Large intestine (tissue), 12 donors: ENCODE results near the gene MRPS6. TPM values are rescaled to one million over a fixed set of nuclear protein-coding genes. Genes with fewer than 3 reads are reported as not detected.

Experiments
- DNase-seq, 2 donors: peaks; one replicate each; pipeline versions ENCODE4 v3.0.0 to v3.0.0-alpha.2; 2013
- H3K27ac ChIP-seq: one replicate; pipeline ENCODE4 v1.5.1; 2013; ENCODE audit warnings: low read length
- H3K27me3 ChIP-seq: 2 replicates; pipeline ENCODE4 v1.6.1; 2013; ENCODE audit warnings: low read length; ENCODE audit not compliant: control insufficient read depth, insufficient read depth
- H3K36me3 ChIP-seq: 2 replicates; pipeline ENCODE4 v1.6.1; 2013; ENCODE audit warnings: low read length; ENCODE audit not compliant: control insufficient read depth, insufficient read depth
- H3K4me1 ChIP-seq: one replicate; pipeline ENCODE4 v1.6.1; 2013; ENCODE audit warnings: low read length; ENCODE audit not compliant: control insufficient read depth, insufficient read depth
- H3K4me3 ChIP-seq: one replicate; pipeline ENCODE4 v1.5.1; 2013; ENCODE audit warnings: low read length
- H3K9me3 ChIP-seq: one replicate; pipeline ENCODE4 v1.6.1; 2013; ENCODE audit warnings: mild to moderate bottlenecking, low read depth, low read length, moderate library complexity; ENCODE audit not compliant: control insufficient read depth
- WGBS: methylation state at CpG from one replicate; pipeline ENCODE4 v1.1.5; 2013; ENCODE audit warnings: low lambda C conversion rate; ENCODE audit not compliant: insufficient coverage; 5-methylcytosine and 5-hydroxymethylcytosine counted together
- long read RNA-seq, 11 donors: transcript quantifications; one replicate each; lab custom pipeline, GENCODE V29; 2026
- polyA plus RNA-seq: library from polyadenylated mRNA; unstranded; fragments of 120-200 nt; gene quantifications from one replicate; pipeline ENCODE4 v1.2.1, GENCODE V29; 2013

MRPS6 gene
- polyA plus RNA-seq: 111 TPM
- long read RNA-seq, donor 1, transcript MRPS6-201 (3 exons, 990 nt): major isoform, 53 of 65 reads
- long read RNA-seq, donor 1, transcript MRPS6-204 (2 exons, 3,934 nt): minor isoform, 11 of 65 reads
- long read RNA-seq, donor 1, partial matches to known transcripts: 0 of 65 reads
- long read RNA-seq, donor 1, other reads (novel, unspliced or antisense): 0 of 65 reads
- long read RNA-seq, donor 2, transcript MRPS6-204 (2 exons, 3,934 nt): minor isoform, 15 of 146 reads
- long read RNA-seq, donor 2, transcript MRPS6-201 (3 exons, 990 nt): major isoform, 106 of 146 reads
- long read RNA-seq, donor 2, partial matches to known transcripts: 24 of 146 reads
- long read RNA-seq, donor 2, other reads (novel, unspliced or antisense): 0 of 146 reads
- long read RNA-seq, donor 3, transcript MRPS6-204 (2 exons, 3,934 nt): minor isoform, 18 of 214 reads
- long read RNA-seq, donor 3, transcript MRPS6-201 (3 exons, 990 nt): major isoform, 155 of 214 reads
- long read RNA-seq, donor 3, partial matches to known transcripts: 32 of 214 reads
- long read RNA-seq, donor 3, other reads (novel, unspliced or antisense): 7 of 214 reads
- long read RNA-seq, donor 4, transcript MRPS6-201 (3 exons, 990 nt): major isoform, 17 of 19 reads
- long read RNA-seq, donor 4, partial matches to known transcripts: 0 of 19 reads
- long read RNA-seq, donor 4, other reads (novel, unspliced or antisense): 0 of 19 reads
- long read RNA-seq, donor 5, transcript MRPS6-201 (3 exons, 990 nt): major isoform, 22 of 23 reads
- long read RNA-seq, donor 5, partial matches to known transcripts: 0 of 23 reads
- long read RNA-seq, donor 5, other reads (novel, unspliced or antisense): 0 of 23 reads
- long read RNA-seq, donor 6, transcript MRPS6-201 (3 exons, 990 nt): major isoform, 116 of 141 reads
- long read RNA-seq, donor 6, transcript MRPS6-204 (2 exons, 3,934 nt): minor isoform, 24 of 141 reads
- long read RNA-seq, donor 6, partial matches to known transcripts: 0 of 141 reads
- long read RNA-seq, donor 6, other reads (novel, unspliced or antisense): 0 of 141 reads
- long read RNA-seq, donor 7, transcript MRPS6-201 (3 exons, 990 nt): major isoform, 48 of 51 reads
- long read RNA-seq, donor 7, partial matches to known transcripts: 0 of 51 reads
- long read RNA-seq, donor 7, other reads (novel, unspliced or antisense): 0 of 51 reads
- long read RNA-seq, donor 8, transcript MRPS6-204 (2 exons, 3,934 nt): minor isoform, 10 of 182 reads
- long read RNA-seq, donor 8, transcript MRPS6-201 (3 exons, 990 nt): major isoform, 141 of 182 reads
- long read RNA-seq, donor 8, partial matches to known transcripts: 24 of 182 reads
- long read RNA-seq, donor 8, other reads (novel, unspliced or antisense): 6 of 182 reads
- long read RNA-seq, donor 9, transcript MRPS6-204 (2 exons, 3,934 nt): minor isoform, 12 of 131 reads
- long read RNA-seq, donor 9, transcript MRPS6-201 (3 exons, 990 nt): major isoform, 119 of 131 reads
- long read RNA-seq, donor 9, partial matches to known transcripts: 0 of 131 reads
- long read RNA-seq, donor 9, other reads (novel, unspliced or antisense): 0 of 131 reads
- long read RNA-seq, donor 10, transcript MRPS6-201 (3 exons, 990 nt): major isoform, 131 of 144 reads
- long read RNA-seq, donor 10, transcript MRPS6-204 (2 exons, 3,934 nt): minor isoform, 12 of 144 reads
- long read RNA-seq, donor 10, partial matches to known transcripts: 0 of 144 reads
- long read RNA-seq, donor 10, other reads (novel, unspliced or antisense): 0 of 144 reads
- long read RNA-seq, donor 11, transcript MRPS6-201 (3 exons, 990 nt): major isoform, 71 of 84 reads
- long read RNA-seq, donor 11, transcript MRPS6-204 (2 exons, 3,934 nt): minor isoform, 11 of 84 reads
- long read RNA-seq, donor 11, partial matches to known transcripts: 0 of 84 reads
- long read RNA-seq, donor 11, other reads (novel, unspliced or antisense): 0 of 84 reads

DNA sequence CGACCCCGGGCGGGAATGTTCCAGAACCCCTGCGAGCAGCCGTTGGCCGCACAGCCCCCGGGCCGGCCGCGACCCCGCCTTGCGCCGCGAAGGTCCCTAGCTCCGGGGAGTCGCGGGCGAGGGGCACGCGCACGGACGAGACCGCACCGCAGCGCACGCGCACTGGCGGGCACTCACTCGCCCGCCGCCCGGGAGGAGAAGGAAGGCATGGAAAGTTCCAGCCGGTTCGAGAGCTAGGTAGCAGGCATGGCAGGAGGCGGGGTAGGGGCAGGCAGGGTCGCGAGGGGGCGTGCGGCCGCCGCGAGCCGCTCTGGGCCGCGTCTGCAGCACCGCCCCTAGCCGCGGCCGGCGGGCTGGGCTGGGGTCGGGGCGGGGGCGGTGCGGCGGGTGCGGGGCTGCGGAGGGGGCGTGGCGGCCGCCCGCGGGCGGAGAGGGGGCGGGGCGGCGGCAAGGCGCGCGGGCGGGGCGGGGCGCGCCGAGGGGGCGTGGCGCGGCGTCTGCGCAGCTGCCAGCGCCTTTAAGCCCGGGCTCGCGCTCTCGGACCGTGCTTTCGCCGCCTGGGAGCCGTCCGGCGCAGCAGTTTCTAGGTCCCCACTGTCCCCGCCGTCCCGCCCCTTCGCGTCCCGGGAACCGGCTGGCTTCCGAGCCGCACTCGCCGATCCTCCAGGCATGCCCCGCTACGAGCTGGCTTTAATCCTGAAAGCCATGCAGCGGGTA, at the start of gene MRPS6, which contains the start of gene SLC5A3:
Gene MRPS6 (plus strand): TSS at position 547 of the 717 bp plus-strand sequence. CDS start 123 bp downstream, at position 670.
Gene SLC5A3 (plus strand): TSS at position 547 of the 717 bp plus-strand sequence. CDS start 21,621 bp downstream, outside the sequence.
- DNase-seq: peak; percentile 86 to 89
- Histone ChIP-seq H3K9me3 (no peaks in the 10 kb centered on the region), H3K4me3 (peak within 1 kb of the TSS; percentile 79), H3K27ac (peak within 1 kb of the TSS; percentile 87), H3K36me3 (no peaks in the 10 kb centered on the region), H3K27me3 (no peaks in the 10 kb centered on the region), H3K4me1 (peaks cover 6% of the 10 kb centered on the region)
- WGBS: no CpG with 5 or more reads among the region's 104 CpGs

DNA sequence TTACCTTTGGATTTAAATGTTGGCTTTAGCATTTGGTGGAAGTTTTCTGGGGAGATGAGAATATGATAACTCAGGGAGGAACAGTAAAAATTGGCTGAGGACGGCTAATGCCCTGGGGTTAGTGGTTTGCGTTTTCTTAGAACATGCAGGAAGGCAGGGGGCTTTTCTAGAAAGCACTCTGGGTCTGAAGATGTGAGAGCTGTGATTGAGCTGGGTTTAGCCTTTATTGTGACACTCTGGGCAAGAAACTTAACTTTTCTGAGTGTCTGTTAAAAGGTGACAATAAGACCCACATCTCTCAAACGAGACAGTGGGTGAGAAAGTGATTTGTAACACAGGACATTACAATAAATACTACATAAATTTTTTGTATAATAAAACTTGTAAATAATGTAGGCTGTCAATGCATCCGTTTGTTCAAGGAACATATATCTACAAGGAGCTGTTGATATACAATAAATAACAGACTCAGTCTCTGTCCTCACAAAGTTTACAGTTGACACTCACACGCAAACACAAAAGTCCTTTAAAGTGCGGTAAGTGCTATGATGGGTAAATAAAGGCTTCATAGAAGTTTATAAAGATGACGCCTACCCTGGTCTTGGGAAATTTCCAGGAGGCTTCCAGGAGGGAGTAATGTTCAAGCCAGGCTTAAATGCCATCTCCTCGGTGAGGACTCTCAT, 49.5 kb upstream of the MRPS6 start:
- H3K27ac ChIP-seq: no peak overlapping the region

DNA sequence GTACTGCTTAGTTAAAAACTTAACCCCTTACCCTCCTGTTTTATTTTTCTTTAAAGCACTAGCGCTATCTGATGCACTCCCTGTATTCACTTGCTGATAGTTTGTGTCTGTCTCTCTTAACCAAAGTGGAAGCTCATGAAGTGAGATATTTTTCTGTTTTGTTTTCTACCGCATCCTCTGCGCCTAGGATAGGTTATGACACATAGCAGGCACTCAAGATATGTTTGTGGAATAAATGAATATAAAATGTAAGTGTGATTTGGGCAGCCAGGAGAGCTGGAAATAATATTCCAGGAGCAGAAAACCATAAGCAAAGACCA, 49.0 kb upstream of the MRPS6 start:
- H3K36me3 ChIP-seq: no peaks in the 10 kb centered on the region
- no peak for DNase-seq
- H3K4me3 ChIP-seq: no peak overlapping the region
- H3K27me3 ChIP-seq: no peaks in the 10 kb centered on the region
- H3K9me3 ChIP-seq: no peaks in the 10 kb centered on the region
- 100% methylated on average over 1 of the region's 3 CpGs for WGBS
- no peak overlapping the region for H3K27ac ChIP-seq
- H3K4me1 ChIP-seq: peaks cover 17% of the 10 kb centered on the region

More for the DNA sequence above, 49.5 kb upstream of the MRPS6 start:
- no peaks in the 10 kb centered on the region for H3K27me3 ChIP-seq
- no peaks in the 10 kb centered on the region for H3K36me3 ChIP-seq
- H3K4me3 ChIP-seq: no peak overlapping the region
- peaks cover 17% of the 10 kb centered on the region for H3K4me1 ChIP-seq
- DNase-seq: no peak
- WGBS: 67% methylated on average over 5 of the region's 8 CpGs
- H3K9me3 ChIP-seq: no peaks in the 10 kb centered on the region

DNA sequence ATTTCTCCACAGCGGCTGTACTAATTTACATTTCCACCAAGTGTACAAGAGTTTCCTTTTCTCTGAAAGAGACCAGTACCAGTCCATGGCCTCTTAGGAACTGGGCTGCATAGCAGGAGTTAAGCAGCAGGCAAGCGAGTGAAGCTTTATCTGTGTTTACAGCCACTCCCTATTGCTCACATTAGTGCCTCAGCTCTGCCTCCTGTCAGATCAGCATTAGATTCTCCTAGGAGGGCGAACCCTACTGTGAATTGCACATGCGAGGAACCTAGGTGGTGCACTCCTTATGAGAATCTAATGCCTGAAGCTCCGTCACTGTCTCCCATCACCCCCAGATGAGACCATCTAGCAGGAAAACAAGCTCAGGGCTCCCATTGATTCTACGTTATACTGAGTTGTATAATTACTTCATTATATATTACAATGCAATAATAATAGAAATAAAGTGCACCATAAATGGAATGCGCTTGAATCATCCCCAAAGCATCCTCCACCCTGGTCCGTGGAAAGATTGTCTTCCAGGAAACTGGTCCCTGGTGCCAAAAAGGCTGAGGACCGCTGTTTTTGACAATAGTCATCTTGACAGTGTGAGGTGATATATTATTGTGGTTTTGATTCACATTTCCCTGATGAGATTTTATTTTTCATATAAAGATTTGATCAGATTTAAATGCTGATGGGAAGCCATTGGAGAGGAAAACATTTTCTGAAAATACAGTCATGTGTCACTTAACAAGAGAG, 45.5 kb upstream of the MRPS6 start:
- no peaks in the 10 kb centered on the region for H3K36me3 ChIP-seq
- peak; percentile 51 to 57 for DNase-seq
- no CpG with 5 or more reads among the region's 9 CpGs for WGBS
- no peak overlapping the region for H3K4me3 ChIP-seq
- H3K27ac ChIP-seq: no peak overlapping the region
- H3K9me3 ChIP-seq: no peaks in the 10 kb centered on the region
- no peaks in the 10 kb centered on the region for H3K27me3 ChIP-seq
- peaks cover 16% of the 10 kb centered on the region for H3K4me1 ChIP-seq

DNA sequence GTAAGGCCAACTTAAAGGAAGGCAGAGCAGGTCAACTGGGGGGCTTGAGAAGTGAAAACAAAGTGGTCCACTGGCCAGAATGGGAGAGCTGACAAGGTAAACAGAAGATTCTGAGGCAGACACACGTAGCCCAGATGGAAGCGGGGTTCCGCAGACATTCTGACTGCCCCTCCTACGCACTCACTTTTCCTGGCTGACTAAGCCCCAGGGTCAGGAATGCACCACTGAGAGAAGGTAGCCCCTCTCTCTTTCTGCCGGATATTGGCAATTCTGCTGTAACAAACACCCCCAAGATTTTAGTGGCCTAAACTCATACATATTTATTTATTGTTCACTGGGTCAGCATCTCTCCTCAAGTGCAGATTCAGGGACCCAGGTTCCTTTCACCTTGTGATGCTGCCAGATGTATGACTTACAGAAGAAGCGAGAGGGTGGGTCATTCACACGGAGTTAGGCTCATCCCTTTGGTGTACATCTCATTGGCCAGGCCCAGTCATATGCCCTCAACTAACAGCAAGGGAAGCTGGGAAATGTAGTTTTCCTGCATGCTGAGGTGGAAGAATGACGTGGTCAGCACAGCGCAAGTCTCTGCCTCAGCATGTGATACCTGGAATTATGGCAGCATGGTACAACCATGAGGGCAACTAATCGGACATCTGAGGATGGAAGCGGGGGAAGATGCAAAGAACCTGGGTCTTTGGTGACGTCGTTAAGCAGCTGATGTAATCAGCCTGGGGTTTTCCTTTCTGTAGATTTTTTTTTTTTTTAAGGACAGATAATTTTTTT, 43.4 kb upstream of the MRPS6 start:
- H3K36me3 ChIP-seq: no peaks in the 10 kb centered on the region
- H3K4me3 ChIP-seq: no peak overlapping the region
- no peaks in the 10 kb centered on the region for H3K27me3 ChIP-seq
- H3K9me3 ChIP-seq: no peaks in the 10 kb centered on the region
- H3K27ac ChIP-seq: no peak overlapping the region
- peaks cover 9% of the 10 kb centered on the region for H3K4me1 ChIP-seq
- WGBS: 70% methylated on average over 2 of the region's 13 CpGs
- DNase-seq: peak; percentile 71 to 75

- no peak overlapping the region for H3K4me3 ChIP-seq
- H3K9me3 ChIP-seq: no peaks in the 10 kb centered on the region
- 52% methylated on average over 3 of the region's 11 CpGs for WGBS
- peak; percentile 53 to 79 for DNase-seq
- no peaks in the 10 kb centered on the region for H3K27me3 ChIP-seq
- H3K4me1 ChIP-seq: peaks cover 10% of the 10 kb centered on the region
- H3K27ac ChIP-seq: peak overlapping the region; percentile 14
- no peaks in the 10 kb centered on the region for H3K36me3 ChIP-seq
Observed at GRCh38 chr21:34031835-34032370, 41.5 kb upstream of the MRPS6 start.

GRCh38 chr21:34034369-34035014, 38.9 kb upstream of the MRPS6 start:
- no peak for DNase-seq
- Histone ChIP-seq H3K9me3 (no peaks in the 10 kb centered on the region), H3K36me3 (no peaks in the 10 kb centered on the region), H3K4me3 (no peak overlapping the region), H3K27ac (no peak overlapping the region), H3K4me1 (peaks cover 7% of the 10 kb centered on the region), H3K27me3 (no peaks in the 10 kb centered on the region)
- WGBS: no CpG with 5 or more reads among the region's 8 CpGs
